WTC11 (cell line): ENCODE data around the gene NTN4. TPM values are rescaled to one million over a fixed set of nuclear protein-coding genes. Genes with fewer than 3 reads are reported as not detected.

Experiments
- ATAC-seq: fragments of 200-7000 bp; cut with Tn5 transposase; 2 replicates; pipeline ENCODE4 v1.10.0; 2021; ENCODE audit warnings: mild to moderate bottlenecking, moderate library complexity
- CTCF ChIA-PET: fragments of 300-600 bp; sonication (Branson Sonifier 250); formaldehyde crosslinking; loops from one replicate; lab custom pipeline; 2021; ENCODE audit warnings: antibody characterized with exemption; lab: Charles Lee
- POLR2A ChIA-PET: fragments of 350-600 bp; sonication (Branson Sonifier 250); formaldehyde crosslinking; loops from one replicate; lab custom pipeline; 2021; ENCODE audit warnings: antibody characterized with exemption; lab: Charles Lee
- DNase-seq: peaks from one replicate; pipeline ENCODE4 v3.0.0; 2021; ENCODE audit warnings: low spot score
- H3K27ac Mint-ChIP-seq: 2 replicates; pipeline ENCODE4 v1.8.0; 2021; ENCODE audit warnings: mixed read lengths
- H3K27me3 Mint-ChIP-seq: 2 replicates; pipeline ENCODE4 v1.8.0; 2021; ENCODE audit warnings: low read depth, mild to moderate bottlenecking, moderate library complexity, mixed read lengths
- H3K36me3 Mint-ChIP-seq: 2 replicates; pipeline ENCODE4 v1.8.0; 2021; ENCODE audit warnings: mixed read lengths
- H3K4me1 Mint-ChIP-seq: 2 replicates; pipeline ENCODE4 v1.8.0; 2022; ENCODE audit warnings: mixed read lengths
- H3K4me3 Mint-ChIP-seq: 2 replicates; pipeline ENCODE4 v1.8.0; 2021; ENCODE audit warnings: mild to moderate bottlenecking, moderate library complexity, mixed read lengths
- H3K9me3 Mint-ChIP-seq: 2 replicates; pipeline ENCODE4 v1.8.0; 2021; ENCODE audit warnings: mixed read lengths
- GTF2I ChIP-seq: fragments of 250-450 bp; sonication (Bioruptor Pico); conservative IDR thresholded peaks from 2 replicates; pipeline ENCODE4 v1.4.0; 2021; ENCODE audit warnings: mild to moderate bottlenecking
- JAZF1 ChIP-seq: fragments of 250-450 bp; sonication (Bioruptor Pico); IDR thresholded peaks from 2 replicates; pipeline ENCODE4 v1.9.0; 2021; ENCODE audit warnings: moderate library complexity, mild to moderate bottlenecking, inconsistent platforms
- KAT7 ChIP-seq: sonication (generic); formaldehyde crosslinking; IDR thresholded peaks from 2 replicates; pipeline ENCODE4 v1.8.1; 2023; ENCODE audit warnings: missing genetic modification reagents, mild to moderate bottlenecking, borderline replicate concordance
- NFE2L1 ChIP-seq: sonication (generic); formaldehyde crosslinking; IDR thresholded peaks from 2 replicates; pipeline ENCODE4 v1.8.1; 2023; ENCODE audit warnings: missing genetic modification reagents
- NR3C1 ChIP-seq: sonication (generic); formaldehyde crosslinking; conservative IDR thresholded peaks from 2 replicates; pipeline ENCODE4 v1.8.1; 2023; ENCODE audit warnings: low read depth, mild to moderate bottlenecking, missing genetic modification reagents
- RORB ChIP-seq: fragments of 250-450 bp; sonication (Bioruptor Pico); IDR thresholded peaks from 2 replicates; pipeline ENCODE4 v1.9.0; 2021; ENCODE audit warnings: mild to moderate bottlenecking
- ZNF317 ChIP-seq: sonication (generic); formaldehyde crosslinking; IDR thresholded peaks from 2 replicates; pipeline ENCODE4 v1.8.1; 2023; ENCODE audit warnings: low read depth, mild to moderate bottlenecking, moderate library complexity, missing genetic modification reagents, borderline replicate concordance
- total RNA-seq: library from RNA; stranded (reverse); gene quantifications from 3 replicates; pipeline ENCODE4 v1.2.3, GENCODE V29; 2021
- TF ChIP-seq, protein P1 (sequence below): sonication (generic); formaldehyde crosslinking; IDR thresholded peaks from 2 replicates; pipeline ENCODE4 v1.8.1; 2022; ENCODE audit warnings: low read depth, mild to moderate bottlenecking, moderate library complexity, missing genetic modification reagents, borderline replicate concordance
- TF ChIP-seq, protein P2 (sequence below): sonication (generic); formaldehyde crosslinking; IDR thresholded peaks from 2 replicates; pipeline ENCODE4 v1.8.0; 2022; ENCODE audit warnings: mild to moderate bottlenecking, missing genetic modification reagents
- TF ChIP-seq, protein P3 (sequence below): fragments of 250-450 bp; sonication (Bioruptor Pico); IDR thresholded peaks from 2 replicates; pipeline ENCODE4 v1.9.0; 2021; ENCODE audit warnings: mild to moderate bottlenecking
- TF ChIP-seq, protein P4 (sequence below): sonication (generic); formaldehyde crosslinking; IDR thresholded peaks from 2 replicates; pipeline ENCODE4 v1.8.1; 2023; ENCODE audit warnings: mild to moderate bottlenecking, missing genetic modification reagents, borderline replicate concordance
- TF ChIP-seq, protein P5 (sequence below): fragments of 250-450 bp; sonication (Bioruptor Pico); IDR thresholded peaks from 2 replicates; pipeline ENCODE4 v1.9.0; 2021; ENCODE audit warnings: moderate library complexity, mild to moderate bottlenecking, inconsistent platforms, borderline replicate concordance
- TF ChIP-seq, protein P6 (sequence below): fragments of 250-450 bp; sonication (Bioruptor Pico); IDR thresholded peaks from 2 replicates; pipeline ENCODE4 v1.9.0; 2021; ENCODE audit warnings: mild to moderate bottlenecking, borderline replicate concordance

The NTN4 gene
- total RNA-seq, 1 experiment from 2014 or later, result 2.7 TPM

DNA sequence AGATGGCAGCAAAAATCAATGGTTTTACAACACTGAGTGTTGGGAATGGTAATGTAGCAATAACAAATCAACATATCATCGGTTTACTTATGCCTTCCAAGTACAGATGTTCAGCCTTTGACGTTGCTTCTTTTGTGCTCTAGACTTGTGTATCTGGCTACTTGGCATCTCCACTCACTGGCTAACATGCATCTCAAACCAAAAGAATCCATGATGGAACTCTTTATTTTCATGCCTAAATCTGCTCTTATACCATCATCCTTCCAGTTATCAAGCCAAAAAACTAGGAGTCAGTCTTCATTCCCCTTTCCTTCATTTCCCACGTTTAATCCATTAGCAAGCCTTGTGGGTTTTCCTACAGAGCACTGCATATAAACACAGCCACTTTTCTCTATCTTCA is 150.0 kb downstream of the NTN4 start:
- ATAC-seq, result no peak
- POLR2A ChIA-PET, result no interaction called here
- TF ChIP-seq ZNF317 (CRISPR knock-in tag) (no peak), NFE2L1 (CRISPR knock-in tag) (no peak), GTF2I (CRISPR knock-in tag) (no peak), KAT7 (CRISPR knock-in tag) (no peak), RORB (CRISPR knock-in tag) (no peak), JAZF1 (CRISPR knock-in tag) (no peak), NR3C1 (CRISPR knock-in tag) (no peak)
- TF ChIP-seq, protein P1, sequence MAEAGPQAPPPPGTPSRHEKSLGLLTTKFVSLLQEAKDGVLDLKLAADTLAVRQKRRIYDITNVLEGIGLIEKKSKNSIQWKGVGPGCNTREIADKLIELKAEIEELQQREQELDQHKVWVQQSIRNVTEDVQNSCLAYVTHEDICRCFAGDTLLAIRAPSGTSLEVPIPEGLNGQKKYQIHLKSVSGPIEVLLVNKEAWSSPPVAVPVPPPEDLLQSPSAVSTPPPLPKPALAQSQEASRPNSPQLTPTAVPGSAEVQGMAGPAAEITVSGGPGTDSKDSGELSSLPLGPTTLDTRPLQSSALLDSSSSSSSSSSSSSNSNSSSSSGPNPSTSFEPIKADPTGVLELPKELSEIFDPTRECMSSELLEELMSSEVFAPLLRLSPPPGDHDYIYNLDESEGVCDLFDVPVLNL, result no peak
- TF ChIP-seq, protein P2, sequence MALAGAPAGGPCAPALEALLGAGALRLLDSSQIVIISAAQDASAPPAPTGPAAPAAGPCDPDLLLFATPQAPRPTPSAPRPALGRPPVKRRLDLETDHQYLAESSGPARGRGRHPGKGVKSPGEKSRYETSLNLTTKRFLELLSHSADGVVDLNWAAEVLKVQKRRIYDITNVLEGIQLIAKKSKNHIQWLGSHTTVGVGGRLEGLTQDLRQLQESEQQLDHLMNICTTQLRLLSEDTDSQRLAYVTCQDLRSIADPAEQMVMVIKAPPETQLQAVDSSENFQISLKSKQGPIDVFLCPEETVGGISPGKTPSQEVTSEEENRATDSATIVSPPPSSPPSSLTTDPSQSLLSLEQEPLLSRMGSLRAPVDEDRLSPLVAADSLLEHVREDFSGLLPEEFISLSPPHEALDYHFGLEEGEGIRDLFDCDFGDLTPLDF (CRISPR knock-in tag), result no peak
- TF ChIP-seq, protein P3, sequence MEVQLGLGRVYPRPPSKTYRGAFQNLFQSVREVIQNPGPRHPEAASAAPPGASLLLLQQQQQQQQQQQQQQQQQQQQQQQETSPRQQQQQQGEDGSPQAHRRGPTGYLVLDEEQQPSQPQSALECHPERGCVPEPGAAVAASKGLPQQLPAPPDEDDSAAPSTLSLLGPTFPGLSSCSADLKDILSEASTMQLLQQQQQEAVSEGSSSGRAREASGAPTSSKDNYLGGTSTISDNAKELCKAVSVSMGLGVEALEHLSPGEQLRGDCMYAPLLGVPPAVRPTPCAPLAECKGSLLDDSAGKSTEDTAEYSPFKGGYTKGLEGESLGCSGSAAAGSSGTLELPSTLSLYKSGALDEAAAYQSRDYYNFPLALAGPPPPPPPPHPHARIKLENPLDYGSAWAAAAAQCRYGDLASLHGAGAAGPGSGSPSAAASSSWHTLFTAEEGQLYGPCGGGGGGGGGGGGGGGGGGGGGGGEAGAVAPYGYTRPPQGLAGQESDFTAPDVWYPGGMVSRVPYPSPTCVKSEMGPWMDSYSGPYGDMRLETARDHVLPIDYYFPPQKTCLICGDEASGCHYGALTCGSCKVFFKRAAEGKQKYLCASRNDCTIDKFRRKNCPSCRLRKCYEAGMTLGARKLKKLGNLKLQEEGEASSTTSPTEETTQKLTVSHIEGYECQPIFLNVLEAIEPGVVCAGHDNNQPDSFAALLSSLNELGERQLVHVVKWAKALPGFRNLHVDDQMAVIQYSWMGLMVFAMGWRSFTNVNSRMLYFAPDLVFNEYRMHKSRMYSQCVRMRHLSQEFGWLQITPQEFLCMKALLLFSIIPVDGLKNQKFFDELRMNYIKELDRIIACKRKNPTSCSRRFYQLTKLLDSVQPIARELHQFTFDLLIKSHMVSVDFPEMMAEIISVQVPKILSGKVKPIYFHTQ, result no peak
- TF ChIP-seq, protein P4, sequence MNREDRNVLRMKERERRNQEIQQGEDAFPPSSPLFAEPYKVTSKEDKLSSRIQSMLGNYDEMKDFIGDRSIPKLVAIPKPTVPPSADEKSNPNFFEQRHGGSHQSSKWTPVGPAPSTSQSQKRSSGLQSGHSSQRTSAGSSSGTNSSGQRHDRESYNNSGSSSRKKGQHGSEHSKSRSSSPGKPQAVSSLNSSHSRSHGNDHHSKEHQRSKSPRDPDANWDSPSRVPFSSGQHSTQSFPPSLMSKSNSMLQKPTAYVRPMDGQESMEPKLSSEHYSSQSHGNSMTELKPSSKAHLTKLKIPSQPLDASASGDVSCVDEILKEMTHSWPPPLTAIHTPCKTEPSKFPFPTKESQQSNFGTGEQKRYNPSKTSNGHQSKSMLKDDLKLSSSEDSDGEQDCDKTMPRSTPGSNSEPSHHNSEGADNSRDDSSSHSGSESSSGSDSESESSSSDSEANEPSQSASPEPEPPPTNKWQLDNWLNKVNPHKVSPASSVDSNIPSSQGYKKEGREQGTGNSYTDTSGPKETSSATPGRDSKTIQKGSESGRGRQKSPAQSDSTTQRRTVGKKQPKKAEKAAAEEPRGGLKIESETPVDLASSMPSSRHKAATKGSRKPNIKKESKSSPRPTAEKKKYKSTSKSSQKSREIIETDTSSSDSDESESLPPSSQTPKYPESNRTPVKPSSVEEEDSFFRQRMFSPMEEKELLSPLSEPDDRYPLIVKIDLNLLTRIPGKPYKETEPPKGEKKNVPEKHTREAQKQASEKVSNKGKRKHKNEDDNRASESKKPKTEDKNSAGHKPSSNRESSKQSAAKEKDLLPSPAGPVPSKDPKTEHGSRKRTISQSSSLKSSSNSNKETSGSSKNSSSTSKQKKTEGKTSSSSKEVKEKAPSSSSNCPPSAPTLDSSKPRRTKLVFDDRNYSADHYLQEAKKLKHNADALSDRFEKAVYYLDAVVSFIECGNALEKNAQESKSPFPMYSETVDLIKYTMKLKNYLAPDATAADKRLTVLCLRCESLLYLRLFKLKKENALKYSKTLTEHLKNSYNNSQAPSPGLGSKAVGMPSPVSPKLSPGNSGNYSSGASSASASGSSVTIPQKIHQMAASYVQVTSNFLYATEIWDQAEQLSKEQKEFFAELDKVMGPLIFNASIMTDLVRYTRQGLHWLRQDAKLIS (CRISPR knock-in tag), result no peak
- TF ChIP-seq, protein P5, sequence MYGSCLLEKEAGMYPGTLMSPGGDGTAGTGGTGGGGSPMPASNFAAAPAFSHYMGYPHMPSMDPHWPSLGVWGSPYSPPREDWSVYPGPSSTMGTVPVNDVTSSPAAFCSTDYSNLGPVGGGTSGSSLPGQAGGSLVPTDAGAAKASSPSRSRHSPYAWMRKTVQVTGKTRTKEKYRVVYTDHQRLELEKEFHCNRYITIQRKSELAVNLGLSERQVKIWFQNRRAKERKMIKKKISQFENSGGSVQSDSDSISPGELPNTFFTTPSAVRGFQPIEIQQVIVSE, result no peak
- TF ChIP-seq, protein P6, sequence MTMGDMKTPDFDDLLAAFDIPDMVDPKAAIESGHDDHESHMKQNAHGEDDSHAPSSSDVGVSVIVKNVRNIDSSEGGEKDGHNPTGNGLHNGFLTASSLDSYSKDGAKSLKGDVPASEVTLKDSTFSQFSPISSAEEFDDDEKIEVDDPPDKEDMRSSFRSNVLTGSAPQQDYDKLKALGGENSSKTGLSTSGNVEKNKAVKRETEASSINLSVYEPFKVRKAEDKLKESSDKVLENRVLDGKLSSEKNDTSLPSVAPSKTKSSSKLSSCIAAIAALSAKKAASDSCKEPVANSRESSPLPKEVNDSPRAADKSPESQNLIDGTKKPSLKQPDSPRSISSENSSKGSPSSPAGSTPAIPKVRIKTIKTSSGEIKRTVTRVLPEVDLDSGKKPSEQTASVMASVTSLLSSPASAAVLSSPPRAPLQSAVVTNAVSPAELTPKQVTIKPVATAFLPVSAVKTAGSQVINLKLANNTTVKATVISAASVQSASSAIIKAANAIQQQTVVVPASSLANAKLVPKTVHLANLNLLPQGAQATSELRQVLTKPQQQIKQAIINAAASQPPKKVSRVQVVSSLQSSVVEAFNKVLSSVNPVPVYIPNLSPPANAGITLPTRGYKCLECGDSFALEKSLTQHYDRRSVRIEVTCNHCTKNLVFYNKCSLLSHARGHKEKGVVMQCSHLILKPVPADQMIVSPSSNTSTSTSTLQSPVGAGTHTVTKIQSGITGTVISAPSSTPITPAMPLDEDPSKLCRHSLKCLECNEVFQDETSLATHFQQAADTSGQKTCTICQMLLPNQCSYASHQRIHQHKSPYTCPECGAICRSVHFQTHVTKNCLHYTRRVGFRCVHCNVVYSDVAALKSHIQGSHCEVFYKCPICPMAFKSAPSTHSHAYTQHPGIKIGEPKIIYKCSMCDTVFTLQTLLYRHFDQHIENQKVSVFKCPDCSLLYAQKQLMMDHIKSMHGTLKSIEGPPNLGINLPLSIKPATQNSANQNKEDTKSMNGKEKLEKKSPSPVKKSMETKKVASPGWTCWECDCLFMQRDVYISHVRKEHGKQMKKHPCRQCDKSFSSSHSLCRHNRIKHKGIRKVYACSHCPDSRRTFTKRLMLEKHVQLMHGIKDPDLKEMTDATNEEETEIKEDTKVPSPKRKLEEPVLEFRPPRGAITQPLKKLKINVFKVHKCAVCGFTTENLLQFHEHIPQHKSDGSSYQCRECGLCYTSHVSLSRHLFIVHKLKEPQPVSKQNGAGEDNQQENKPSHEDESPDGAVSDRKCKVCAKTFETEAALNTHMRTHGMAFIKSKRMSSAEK (CRISPR knock-in tag), result no peak
- TF ChIP-seq, all 79 proteins: peak for 0
- CTCF ChIA-PET, result no interaction called here
- H3K4me1 Mint-ChIP-seq, result no peaks in the 10 kb centered on the region
- no peaks in the 10 kb centered on the region for H3K27me3 Mint-ChIP-seq
- DNase-seq, result no peak
- peaks cover 16% of the 10 kb centered on the region for H3K9me3 Mint-ChIP-seq
- no peak overlapping the region for H3K4me3 Mint-ChIP-seq
- no peak overlapping the region for H3K27ac Mint-ChIP-seq
- H3K36me3 Mint-ChIP-seq, result peaks cover 13% of the 10 kb centered on the region
